ENCODE measurements around the gene FERMT1. TPM values are rescaled to one million over a fixed set of nuclear protein-coding genes. Genes with fewer than 3 reads are reported as not detected.
A peak's percentile ranks its signal among the peaks of the same experiment; 100 is the strongest.

FERMT1 gene
- total and polyA plus RNA-seq, 9 donors = 1.1 to 10.4 (median 4.7) TPM

GRCh38 chr20:6086868-6087267, 36.0 kb downstream of the FERMT1 start:
- no peaks in the 10 kb centered on the region for H3K4me1 ChIP-seq (ENCODE audit: insufficient read depth)
- TF ChIP-seq POLR2A (IDR thresholded peaks at IDR 0.05) (no peak), EP300 (IDR thresholded peaks at IDR 0.05) (no peak), CTCF (IDR thresholded peaks at IDR 0.05) (no peak)
- H3K36me3 ChIP-seq = no peaks in the 10 kb centered on the region
- H3K4me3 ChIP-seq = no peak overlapping the region
- no peaks in the 10 kb centered on the region for H3K27me3 ChIP-seq
- H3K9me3 ChIP-seq = no peaks in the 10 kb centered on the region
- H3K27ac ChIP-seq = no peak overlapping the region
- DNase-seq = no peak
- intact Hi-C loops (cut with DNase I) = no loop called here
- 70 to 100% (median 97%) methylated on average over 2 of the region's 2 CpGs for WGBS, 3 donors

GRCh38 chr20:6083926-6084325, 38.9 kb downstream of the FERMT1 start:
- Histone ChIP-seq H3K27me3 (no peaks in the 10 kb centered on the region), H3K4me3 (no peak overlapping the region), H3K4me1 (ENCODE audit: insufficient read depth) (no peaks in the 10 kb centered on the region), H3K27ac (no peak overlapping the region), H3K36me3 (no peaks in the 10 kb centered on the region), H3K9me3 (no peaks in the 10 kb centered on the region)
- DNase-seq = no peak
- TF ChIP-seq POLR2A (IDR thresholded peaks at IDR 0.05) = no peak
- TF ChIP-seq CTCF (IDR thresholded peaks at IDR 0.05) = no peak
- TF ChIP-seq EP300 (IDR thresholded peaks at IDR 0.05) = no peak
- intact Hi-C loops (cut with DNase I) = loop anchor here in 1 of 4 donors (5.0 kb wide), 1 partner anchor 132 kb away; the partner anchor contains the start of genes MCM8 and TRMT6
- WGBS, 3 donors = 84 to 92% (median 84%) methylated on average over 9 of the region's 9 CpGs

GRCh38 chr20:6081236-6081635, 41.6 kb downstream of the FERMT1 start:
- Histone ChIP-seq H3K9me3 (no peaks in the 10 kb centered on the region), H3K36me3 (no peaks in the 10 kb centered on the region), H3K4me1 (ENCODE audit: insufficient read depth) (no peaks in the 10 kb centered on the region), H3K4me3 (no peak overlapping the region), H3K27ac (no peak overlapping the region), H3K27me3 (no peaks in the 10 kb centered on the region)
- TF ChIP-seq CTCF (IDR thresholded peaks at IDR 0.05) = no peak
- no peak for TF ChIP-seq POLR2A (IDR thresholded peaks at IDR 0.05)
- TF ChIP-seq EP300 (IDR thresholded peaks at IDR 0.05) = no peak
- no peak for DNase-seq
- intact Hi-C loops (cut with DNase I) = loop anchor here in 1 of 4 donors (5.0 kb wide), 1 partner anchor 129 kb away; the partner anchor contains the start of genes MCM8 and TRMT6
- 52 to 67% (median 54%) methylated on average over 2 of the region's 2 CpGs for WGBS, 3 donors

GRCh38 chr20:6079016-6079415, 43.8 kb downstream of the FERMT1 start:
- Histone ChIP-seq H3K4me3 (no peak overlapping the region), H3K27ac (no peak overlapping the region), H3K36me3 (no peaks in the 10 kb centered on the region), H3K27me3 (no peaks in the 10 kb centered on the region), H3K9me3 (no peaks in the 10 kb centered on the region), H3K4me1 (ENCODE audit: insufficient read depth) (no peaks in the 10 kb centered on the region)
- WGBS, 3 donors = 54 to 73% (median 62%) methylated on average over 2 of the region's 2 CpGs
- intact Hi-C loops (cut with DNase I) = loop anchor here (5.0 to 10.0 kb wide), 3 partner anchors 284 to 552 kb away; no protein-coding TSS in a partner anchor
- no peak for DNase-seq
- no peak for TF ChIP-seq POLR2A (IDR thresholded peaks at IDR 0.05)

GRCh38 chr20:6075428-6076219, 47.2 kb downstream of the FERMT1 start:
- peak overlapping the region in 1 of 2 donors; percentile 39 for H3K27ac ChIP-seq
- TF ChIP-seq POLR2A (IDR thresholded peaks at IDR 0.05) = no peak
- TF ChIP-seq CTCF (IDR thresholded peaks at IDR 0.05) = no peak
- no peak for TF ChIP-seq EP300 (IDR thresholded peaks at IDR 0.05)
- WGBS, 3 donors = 22 to 45% (median 23%) methylated on average over 8 of the region's 8 CpGs
- H3K4me3 ChIP-seq = no peak overlapping the region
- H3K4me1 ChIP-seq (ENCODE audit: insufficient read depth) = no peaks in the 10 kb centered on the region
- H3K9me3 ChIP-seq = no peaks in the 10 kb centered on the region
- DNase-seq = peak; percentile 54 to 74 (median 60)
- no peaks in the 10 kb centered on the region for H3K36me3 ChIP-seq
- H3K27me3 ChIP-seq = no peaks in the 10 kb centered on the region
- intact Hi-C loops (cut with DNase I) = loop anchor here (2.0 to 10.0 kb wide), 4 partner anchors 281 to 548 kb away; no protein-coding TSS in a partner anchor

Measured in ovary (tissue), 9 donors.